DMS 273 treated with DMSO at 0.1 percent for 48 hours (cell line): ENCODE measurements around the gene SUMO2.

Experiments used
- DNase-seq: peaks from one replicate; lab custom pipeline; 2025; lab: John Stamatoyannopoulos, UW

The SUMO2 gene

GRCh38 chr17:75124041-75124818 is 58.5 kb downstream of the SUMO2 start:
- DNase-seq, result no peak

GRCh38 chr17:75118307-75118706 is 64.5 kb downstream of the SUMO2 start:
- no peak for DNase-seq

GRCh38 chr17:75116737-75117136 is 66.0 kb downstream of the SUMO2 start:
- no peak for DNase-seq
